GM10847 (cell line): ENCODE data around the gene TMEM80.
A peak's percentile ranks its signal among the peaks of the same experiment; 100 is the strongest.

Experiments
- POLR2A ChIP-seq: IDR thresholded peaks from 2 replicates; pipeline ENCODE4 v1.6.1; 2011; ENCODE audit not compliant: insufficient read length; ENCODE audit errors: extremely low read depth

The TMEM80 gene

DNA sequence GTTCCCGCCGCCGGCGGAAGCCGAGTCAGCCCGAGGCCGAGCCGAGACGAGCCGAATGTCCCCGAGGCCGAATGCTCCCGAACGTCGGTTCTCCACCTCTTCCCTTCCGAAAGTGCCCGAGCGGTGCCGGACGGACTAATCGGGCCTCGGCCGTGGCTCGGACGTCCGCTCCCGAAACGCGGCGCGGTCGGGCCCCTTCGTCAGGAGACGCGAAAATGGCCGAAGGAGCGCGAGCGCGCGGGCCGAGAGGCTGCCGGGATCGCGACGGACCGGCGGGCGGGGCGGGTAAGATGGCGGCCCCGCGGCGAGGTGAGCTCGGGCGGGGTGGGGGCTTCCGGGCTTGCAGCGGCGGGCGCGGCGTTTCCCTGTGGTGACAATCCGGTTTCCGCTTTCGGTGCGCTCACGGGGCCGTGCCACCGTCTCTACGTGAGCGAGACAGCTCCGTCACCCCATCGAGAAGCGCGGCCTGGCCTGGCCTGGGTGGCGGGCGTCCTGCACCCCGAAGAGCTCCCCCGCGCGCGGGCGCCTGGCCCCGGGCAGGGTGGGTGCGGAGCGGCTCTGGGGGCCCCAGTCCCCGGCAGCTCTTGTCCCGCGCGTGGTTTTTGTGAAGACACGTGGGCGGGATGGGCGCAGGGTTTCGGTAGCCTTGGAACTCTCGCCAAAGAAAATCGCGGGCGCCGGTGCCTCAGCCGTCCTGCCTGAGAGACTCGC lies at the start of gene TMEM80:
Gene TMEM80 (plus strand): TSS at position 279 of the 711 bp plus-strand sequence. CDS start 12 bp downstream, at position 291.
- TF ChIP-seq POLR2A = peak; percentile 70

DNA sequence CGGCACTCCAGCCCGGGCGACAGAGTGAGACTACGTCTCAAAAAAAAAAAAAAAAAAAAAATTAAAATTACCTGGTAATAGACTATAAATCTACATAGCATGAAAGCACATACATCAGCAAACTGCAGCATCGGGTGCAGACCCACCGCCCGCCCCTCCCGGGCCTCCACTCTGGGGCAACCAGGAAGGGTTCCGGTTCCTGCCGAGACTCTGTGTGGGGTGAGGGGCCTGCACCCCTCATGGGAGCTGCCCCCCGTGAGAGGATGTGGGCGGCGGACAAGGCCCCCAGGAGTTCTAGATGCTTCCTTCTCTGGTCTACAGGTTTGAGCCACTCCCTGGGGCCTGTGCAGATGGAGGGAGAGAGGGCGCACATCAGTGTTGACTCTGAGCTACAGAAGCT lies 49.4 kb upstream of the TMEM80 start:
- TF ChIP-seq POLR2A = no peak

DNA sequence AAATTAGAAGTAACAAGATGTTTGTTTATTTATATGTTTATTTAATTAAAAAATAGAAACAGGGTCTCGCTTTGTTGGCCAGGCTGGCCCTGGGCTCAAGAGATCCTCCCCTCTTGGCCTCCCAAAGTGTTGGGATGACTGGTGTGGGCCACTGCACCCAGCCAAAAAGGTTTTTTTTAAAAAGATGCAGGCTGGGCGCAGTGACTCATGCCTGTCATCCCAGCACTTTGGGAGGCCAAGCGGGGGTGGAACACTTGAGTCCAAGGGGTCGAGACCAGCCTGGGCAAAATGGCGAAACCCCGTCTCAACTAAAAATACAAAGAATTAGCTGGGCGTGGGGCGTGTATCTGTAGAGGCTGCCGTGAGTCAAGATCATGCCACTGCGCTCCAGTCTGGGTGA lies 45.1 kb upstream of the TMEM80 start:
- no peak for TF ChIP-seq POLR2A

DNA sequence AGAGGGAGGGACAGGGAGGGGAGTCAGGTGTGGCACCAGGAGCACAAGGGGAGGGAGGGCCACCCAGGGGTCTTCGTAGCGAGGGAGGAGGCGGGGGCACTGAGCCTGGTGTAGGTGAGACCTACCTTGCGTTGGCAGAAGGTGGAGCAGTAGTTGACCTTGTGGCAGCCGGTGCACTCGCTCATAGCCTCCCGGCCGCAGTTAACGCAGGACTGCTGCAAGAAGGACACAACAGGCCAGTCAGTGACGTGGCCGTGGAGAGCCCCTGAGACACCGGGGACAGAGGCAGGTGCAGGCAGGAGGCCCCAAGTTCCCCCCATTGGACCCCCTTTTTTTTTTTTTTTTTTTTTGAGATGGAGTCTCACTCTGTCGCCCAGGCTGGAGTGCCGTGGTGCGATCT lies 41.8 kb upstream of the TMEM80 start:
- TF ChIP-seq POLR2A = no peak

DNA sequence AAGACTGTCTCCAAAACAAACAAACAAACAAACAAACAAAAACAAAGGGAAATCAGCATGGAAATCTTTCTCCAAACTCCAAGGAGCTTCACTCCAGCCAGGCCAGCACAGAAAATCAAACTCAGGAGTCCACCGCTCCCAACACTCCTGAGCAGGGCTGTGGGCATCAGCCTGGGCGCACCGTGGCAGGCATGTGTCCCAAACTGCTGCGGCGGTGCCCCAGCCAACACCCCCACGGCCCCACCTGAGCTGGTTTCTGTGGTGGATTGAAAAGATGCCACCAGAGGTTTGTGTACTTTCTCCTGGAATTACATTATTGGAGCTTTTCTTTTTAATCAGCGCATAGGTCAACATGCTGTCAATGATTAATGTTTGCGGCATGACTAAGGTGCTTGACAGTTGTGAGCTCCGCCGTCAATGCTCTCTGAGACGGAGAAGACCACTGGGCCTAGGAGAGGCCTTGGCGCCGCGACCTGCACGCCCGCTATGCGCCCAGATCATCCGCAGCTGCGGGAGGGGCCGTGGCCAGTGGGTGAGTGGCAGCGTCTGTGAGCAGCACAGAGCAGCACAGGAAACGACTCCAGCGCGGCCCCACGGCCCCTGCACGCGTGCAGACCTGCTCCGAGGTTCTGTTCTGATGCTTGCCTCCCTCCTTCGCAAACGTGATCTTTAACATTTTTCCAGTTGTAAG lies 40.4 kb upstream of the TMEM80 start:
- TF ChIP-seq POLR2A = no peak

DNA sequence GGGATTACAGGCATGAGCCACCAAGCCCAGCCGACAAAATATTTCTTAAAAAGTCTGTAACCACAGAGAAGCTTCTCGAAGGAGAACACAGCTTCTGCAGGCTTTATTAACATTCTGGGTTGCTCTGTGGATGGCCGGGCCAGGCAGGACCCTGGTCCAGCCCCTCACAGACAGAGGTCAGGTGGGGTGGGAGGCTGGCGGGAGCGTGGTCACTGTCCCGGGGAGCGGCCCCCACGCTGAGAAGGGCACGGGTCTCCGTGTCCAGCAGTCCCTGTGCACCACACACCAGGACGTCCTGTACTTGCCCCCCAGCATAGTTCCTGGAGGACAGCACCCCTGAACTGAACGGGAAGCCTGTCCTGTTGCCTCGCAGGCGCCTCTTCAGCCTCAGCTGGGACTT lies 39.2 kb upstream of the TMEM80 start:
- no peak for TF ChIP-seq POLR2A

DNA sequence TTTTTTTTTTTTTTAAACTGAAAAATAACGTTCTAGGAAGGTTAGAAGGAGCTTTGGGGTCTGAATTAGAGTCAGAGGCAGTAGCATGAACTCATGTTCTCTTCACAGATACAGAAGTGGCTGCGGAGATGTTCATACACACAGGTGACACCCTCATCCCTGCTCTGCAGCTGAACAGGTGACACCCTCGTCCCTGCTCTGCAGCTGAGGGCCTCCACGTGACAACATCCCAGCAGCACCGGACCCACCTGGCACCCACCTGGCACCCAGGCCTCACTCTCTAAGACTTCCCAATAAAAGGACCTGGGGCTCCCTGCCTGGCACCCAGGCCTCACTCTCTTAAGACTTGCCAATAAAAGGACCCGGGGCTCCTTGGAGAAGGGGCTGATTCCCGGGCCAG lies 38.8 kb upstream of the TMEM80 start:
- no peak for TF ChIP-seq POLR2A

DNA sequence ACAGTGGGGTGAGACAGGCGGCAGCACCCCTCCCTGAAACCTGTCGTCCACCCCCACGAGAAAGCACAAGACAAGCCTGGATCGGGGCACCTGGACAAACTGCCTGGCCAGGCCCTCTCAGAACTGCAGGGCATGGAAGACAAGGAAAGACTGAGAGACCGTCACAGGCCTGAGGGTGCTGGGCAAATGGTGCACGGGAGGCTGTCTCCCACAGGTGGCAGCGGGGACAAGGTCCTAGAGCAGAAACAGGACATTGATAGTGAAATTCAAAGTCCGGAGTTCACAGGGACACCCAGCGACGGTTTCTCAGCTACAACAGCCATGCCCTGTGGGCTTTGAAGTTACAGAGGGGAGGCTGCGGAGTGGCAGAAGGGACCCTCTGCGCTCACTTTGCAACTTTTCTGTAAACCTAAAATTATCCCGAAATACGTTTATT lies 37.9 kb upstream of the TMEM80 start:
- TF ChIP-seq POLR2A = no peak

DNA sequence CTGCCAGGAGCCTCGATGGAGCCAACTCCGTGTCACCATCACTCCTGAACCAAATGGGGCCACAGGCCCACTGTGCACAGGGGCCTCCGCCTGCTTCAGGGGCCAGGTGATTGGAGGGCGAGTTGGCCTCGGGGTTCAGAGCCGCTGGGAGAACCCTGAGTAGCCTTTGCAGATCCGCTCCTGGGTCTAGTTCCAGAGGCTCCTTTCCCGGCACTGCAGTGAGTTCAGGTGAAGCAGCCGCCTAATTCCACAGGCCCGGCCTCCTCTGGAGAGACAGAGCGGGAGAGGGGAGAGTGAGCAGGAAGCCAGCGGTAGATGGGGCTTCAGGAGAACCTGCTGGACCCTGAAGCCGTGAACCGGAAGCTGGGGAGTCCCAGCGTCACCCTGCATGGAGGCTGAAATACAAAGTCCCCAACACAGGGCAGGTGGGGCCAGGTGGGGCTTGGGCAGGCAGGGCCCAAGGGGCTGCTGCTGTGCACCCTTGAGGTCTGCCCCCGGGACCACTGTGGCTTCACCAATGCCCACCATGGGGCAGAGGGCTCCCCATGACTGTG lies 36.0 kb upstream of the TMEM80 start:
- TF ChIP-seq POLR2A = no peak

DNA sequence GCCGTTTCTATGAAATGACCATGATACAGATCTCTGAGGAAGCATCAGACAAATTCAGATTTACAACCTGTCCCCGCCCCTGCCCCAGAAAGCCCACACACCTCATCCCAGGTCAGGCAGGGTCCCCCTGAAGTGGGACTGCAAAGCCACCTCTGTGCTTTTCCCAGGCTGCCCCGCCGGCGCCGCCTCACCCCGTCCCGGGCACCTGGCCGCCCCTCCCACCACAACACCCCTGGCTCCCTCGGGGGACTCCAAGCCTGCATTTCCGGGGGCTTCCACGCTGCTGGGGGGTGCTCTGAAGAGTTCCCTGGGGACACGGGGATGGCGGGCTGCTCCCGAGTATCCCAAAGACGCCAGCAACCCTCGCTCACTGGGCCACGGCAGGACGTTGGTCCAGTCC lies 35.3 kb upstream of the TMEM80 start:
- TF ChIP-seq POLR2A = no peak

DNA sequence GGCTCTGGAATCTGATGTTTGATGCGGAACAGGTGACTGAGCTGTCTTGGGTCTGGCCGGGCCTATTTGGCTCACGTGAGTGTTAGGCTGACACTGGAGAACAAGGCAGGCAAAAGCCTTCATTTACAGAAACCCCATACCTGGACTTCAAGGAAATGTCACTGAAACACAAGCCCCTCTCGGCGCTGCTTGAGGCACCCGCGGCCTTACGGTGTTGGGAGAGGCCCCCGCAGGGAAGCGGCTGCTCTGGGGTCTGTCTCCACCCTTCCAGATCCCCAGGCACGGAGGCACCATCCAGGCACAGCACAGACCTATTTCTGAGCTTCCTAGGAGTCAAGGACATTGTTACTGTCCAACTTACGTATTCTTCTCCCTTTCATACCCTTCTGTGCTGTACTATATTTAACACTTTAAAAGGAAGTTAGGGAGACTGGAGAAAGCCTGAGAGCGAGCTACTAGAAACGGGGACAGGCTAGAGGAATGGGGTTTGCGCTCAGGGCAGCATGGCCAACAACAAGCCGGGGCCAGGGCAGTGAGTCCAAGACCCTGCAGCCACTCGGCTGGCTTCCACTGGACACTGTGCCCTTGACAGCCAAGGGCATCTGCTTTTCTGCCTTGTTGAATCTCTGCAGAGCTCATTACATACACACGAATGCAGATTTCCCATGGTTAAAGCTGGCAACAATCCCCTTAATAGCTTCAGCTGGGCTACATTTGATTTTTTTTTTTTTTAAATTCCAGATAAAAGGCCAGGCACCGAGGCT lies 34.8 kb upstream of the TMEM80 start:
- TF ChIP-seq POLR2A = no peak

DNA sequence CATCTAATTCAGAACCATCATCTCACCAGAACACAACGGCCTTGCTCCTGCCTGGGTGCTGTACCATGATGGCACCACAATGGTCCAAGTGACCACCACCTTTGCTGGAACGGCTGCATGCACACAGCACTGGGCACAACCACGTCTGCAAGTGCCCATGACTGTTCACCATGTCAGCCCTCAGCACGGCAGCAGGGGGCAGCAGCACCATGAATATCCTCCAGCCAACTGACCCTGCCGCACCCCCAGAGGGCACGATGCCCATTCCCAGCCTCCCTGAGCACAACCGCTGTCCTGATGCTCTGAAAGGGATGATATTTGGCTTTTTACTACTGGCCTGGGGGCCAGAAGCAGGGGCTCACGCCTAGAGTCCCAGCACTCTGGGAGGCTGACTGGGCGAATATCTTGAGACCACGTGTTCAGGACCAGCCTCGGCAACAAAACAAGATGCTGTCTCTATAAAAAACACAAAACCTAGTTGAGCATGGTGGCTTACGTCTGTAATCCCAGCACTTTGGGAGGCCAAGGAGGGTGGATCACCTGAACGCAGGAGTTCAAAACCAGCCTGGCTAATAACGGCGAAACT lies 32.8 kb upstream of the TMEM80 start:
- no peak for TF ChIP-seq POLR2A

DNA sequence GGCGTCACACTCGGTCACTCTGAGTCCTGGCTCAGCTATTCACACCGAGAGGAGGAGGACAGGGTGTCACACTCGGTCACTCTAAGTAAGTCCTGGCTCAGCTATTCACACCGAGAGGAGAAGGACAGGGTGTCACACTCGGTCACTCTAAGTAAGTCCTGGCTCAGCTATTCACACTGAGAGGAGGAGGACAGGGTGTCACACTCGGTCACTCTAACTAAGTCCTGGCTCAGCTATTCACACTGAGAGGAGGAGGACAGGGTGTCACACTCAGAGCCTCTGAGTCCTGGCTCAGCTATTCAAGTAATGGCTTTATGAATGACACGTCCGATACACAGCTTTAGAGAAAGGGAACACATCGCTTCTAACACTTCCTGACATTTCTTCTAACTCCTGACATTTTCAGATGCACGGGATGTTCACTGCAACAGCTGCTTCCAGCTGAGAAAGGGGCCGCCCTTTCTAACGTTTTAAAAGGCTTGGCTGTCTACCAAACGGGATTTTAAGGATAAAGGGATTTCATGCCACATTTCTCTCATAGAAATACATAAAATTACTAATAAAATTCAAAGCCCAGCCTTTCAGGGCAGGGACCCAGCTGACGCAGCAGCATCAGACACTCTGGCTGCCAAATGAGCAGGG lies 30.4 kb upstream of the TMEM80 start:
- TF ChIP-seq POLR2A = no peak

DNA sequence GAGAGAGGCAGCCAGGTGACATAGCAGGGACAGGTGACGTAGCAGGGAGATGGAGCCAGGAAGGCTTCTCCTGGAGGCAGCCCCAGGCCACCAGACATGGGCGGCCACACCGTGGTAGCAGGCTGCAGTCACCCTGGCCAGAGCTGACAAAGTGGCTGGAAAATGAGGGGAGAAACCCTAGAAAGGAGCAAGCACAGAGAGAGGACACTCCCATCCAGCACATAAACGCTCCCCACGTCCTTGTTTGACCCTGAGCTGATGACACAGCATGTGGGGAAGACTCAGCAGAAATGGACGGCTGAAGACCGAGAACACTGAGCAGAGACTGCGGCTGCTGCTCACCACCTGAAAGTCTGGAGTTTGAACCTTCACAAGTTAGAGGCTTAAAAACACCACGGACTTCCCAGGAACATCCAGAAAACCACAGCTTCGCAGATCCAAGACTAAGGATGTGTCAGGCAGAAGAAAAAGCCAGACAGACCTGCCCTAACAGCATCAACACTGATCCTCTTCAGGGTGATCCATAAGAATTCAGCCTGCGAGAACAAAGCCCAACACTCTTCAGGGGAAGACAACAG lies 29.8 kb upstream of the TMEM80 start:
- no peak for TF ChIP-seq POLR2A

DNA sequence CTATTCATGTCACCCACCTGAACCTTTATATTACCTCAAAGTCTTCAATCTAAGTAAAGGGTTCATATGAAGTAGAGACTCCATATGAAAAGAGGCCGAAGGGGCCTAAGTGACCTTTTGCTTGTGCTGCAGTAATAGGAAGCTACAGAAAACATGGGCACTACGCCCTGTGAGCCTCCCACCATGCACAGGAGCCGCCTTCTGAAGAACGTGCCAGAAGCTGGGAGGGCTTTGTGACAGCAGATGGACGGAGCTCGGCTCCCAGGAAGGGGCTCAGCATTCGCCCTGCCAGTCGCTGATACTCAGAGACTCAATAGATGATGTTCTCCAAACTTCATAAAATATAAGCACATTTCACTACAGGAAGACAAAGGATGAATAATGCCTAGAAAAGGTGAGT lies 21.8 kb upstream of the TMEM80 start:
- TF ChIP-seq POLR2A = no peak

DNA sequence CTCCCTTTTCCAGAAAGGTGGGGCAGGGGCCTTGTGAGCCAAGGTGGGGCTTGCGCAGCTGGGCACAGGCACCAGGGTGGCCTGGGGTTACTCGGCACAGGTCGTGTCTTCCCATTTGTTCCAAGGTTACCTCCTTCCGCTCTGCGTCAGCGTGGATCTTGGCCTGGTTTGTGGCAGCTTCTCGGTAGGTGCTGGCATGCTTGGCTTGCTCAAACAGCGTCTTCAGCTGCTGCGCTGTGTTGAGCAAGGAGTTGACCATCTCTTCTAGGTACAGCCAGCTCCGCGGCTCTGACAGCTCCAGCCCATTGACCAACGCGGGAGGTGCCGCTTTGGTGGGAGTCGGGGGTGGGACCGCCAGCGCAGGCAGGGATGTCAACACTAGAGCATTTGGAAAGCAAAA lies 21.2 kb upstream of the TMEM80 start:
- no peak for TF ChIP-seq POLR2A
